ENCODE data around the gene CSF2RB.
A peak's percentile ranks its signal among the peaks of the same experiment; 100 is the strongest.

CSF2RB gene

GRCh38 chr22:36964106-36964505 lies 50.7 kb downstream of the CSF2RB start:
- no peaks in the 10 kb centered on the region for H3K9me3 ChIP-seq (replicated peaks in 1 of 11)
- H4K20me1 ChIP-seq: no peaks in the 10 kb centered on the region
- H3K27ac ChIP-seq: no peak overlapping the region
- no peak for TF ChIP-seq Cebpa-rat (IDR thresholded peaks at IDR 0.05)
- no peaks in the 10 kb centered on the region for H3K36me3 ChIP-seq
- H3K27me3 ChIP-seq: no peaks in the 10 kb centered on the region
- peak overlapping the region in 1 of 11 experiments; percentile 30; a peak in 1 of 22 replicates for H3K4me2 ChIP-seq
- H3K9ac ChIP-seq: no peak overlapping the region
- H3K4me1 ChIP-seq: peaks cover 0 to 21% (median 0%) of the 10 kb centered on the region in 10 experiments; a peak in 6 of 20 replicates
- no peak overlapping the region for H3K4me3 ChIP-seq

- Histone ChIP-seq H3K9ac (no peak overlapping the region), H3K4me2 (peak overlapping the region in 1 of 11 experiments; percentile 12; a peak in 1 of 22 replicates), H4K20me1 (no peaks in the 10 kb centered on the region), H3K36me3 (no peaks in the 10 kb centered on the region), H3K4me3 (no peak overlapping the region), H3K27me3 (no peaks in the 10 kb centered on the region), H3K4me1 (peaks cover 0 to 33% (median 0%) of the 10 kb centered on the region in 10 experiments; a peak in 6 of 20 replicates), H3K27ac (no peak overlapping the region), H3K9me3 (replicated peaks in 1 of 11) (no peaks in the 10 kb centered on the region)
- no peak for TF ChIP-seq Cebpa-rat (IDR thresholded peaks at IDR 0.05)
Observed at GRCh38 chr22:36965696-36966095, 52.3 kb downstream of the CSF2RB start.

DNA sequence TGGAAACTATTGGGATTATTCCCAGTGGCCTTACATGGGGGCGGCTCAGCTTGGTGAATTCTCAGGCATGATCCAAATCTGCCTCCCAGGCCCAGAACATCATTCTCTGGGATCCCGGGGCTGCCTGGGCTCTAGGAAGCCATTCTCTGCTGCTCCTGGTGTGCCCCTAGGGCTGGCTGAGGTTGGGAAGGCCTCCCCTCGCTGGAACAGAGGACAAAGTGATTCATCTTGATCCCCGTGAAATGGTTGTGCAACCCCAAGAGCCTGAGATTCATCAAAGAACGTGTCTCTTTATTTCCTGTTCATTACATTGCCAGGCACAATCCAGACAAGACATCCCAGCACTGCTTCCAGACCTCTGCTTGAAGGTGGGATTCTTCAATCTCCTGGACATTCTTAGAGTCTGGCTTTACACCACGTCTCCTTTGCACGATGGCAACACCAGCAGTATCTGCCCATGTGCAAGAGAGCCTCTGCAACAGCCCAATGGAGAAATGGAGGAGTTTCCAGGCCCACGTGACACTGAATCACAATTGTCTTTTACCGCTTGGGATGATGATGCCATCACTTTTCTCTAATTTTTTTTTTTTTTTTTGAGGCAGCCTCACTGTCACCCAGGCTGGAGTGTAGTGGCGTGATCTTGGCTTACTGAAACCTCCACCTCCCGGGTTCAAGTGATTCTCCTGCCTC lies 53.6 kb downstream of the CSF2RB start:
- Histone ChIP-seq H3K9me3 (replicated peaks in 1 of 11) (no peaks in the 10 kb centered on the region), H3K27ac (peak overlapping the region in 1 of 11 experiments; percentile 3; a peak in 1 of 22 replicates), H3K4me1 (peaks cover 0 to 33% (median 0%) of the 10 kb centered on the region in 10 experiments; a peak in 6 of 20 replicates), H3K27me3 (no peaks in the 10 kb centered on the region), H3K4me2 (peak overlapping the region in 3 of 11 experiments; percentile 14 to 49 (median 33); a peak in 4 of 22 replicates), H3K36me3 (no peaks in the 10 kb centered on the region), H3K9ac (no peak overlapping the region), H3K4me3 (no peak overlapping the region), H4K20me1 (no peaks in the 10 kb centered on the region)
- TF ChIP-seq Cebpa-rat (IDR thresholded peaks at IDR 0.05): no peak

GRCh38 chr22:36968249-36968964 lies 55.0 kb downstream of the CSF2RB start:
- no peak for TF ChIP-seq Cebpa-rat (IDR thresholded peaks at IDR 0.05)
- Histone ChIP-seq H3K36me3 (no peaks in the 10 kb centered on the region), H3K4me1 (peaks cover 0 to 33% (median 0%) of the 10 kb centered on the region in 10 experiments; a peak in 6 of 20 replicates), H3K27ac (no peak overlapping the region), H3K27me3 (no peaks in the 10 kb centered on the region), H3K4me2 (no peak overlapping the region), H3K9me3 (replicated peaks in 1 of 11) (no peaks in the 10 kb centered on the region), H4K20me1 (no peaks in the 10 kb centered on the region), H3K4me3 (no peak overlapping the region), H3K9ac (no peak overlapping the region)

- Histone ChIP-seq H3K27me3 (no peaks in the 10 kb centered on the region), H3K4me3 (no peak overlapping the region), H3K9ac (no peak overlapping the region), H3K9me3 (replicated peaks in 1 of 11) (no peaks in the 10 kb centered on the region), H3K4me2 (no peak overlapping the region), H3K4me1 (peaks cover under 1 to 24% (median 3%) of the 10 kb centered on the region in 10 experiments; a peak in 12 of 20 replicates), H3K36me3 (no peaks in the 10 kb centered on the region), H4K20me1 (no peaks in the 10 kb centered on the region), H3K27ac (no peak overlapping the region)
- no peak for TF ChIP-seq Cebpa-rat (IDR thresholded peaks at IDR 0.05)
Observed at GRCh38 chr22:36971341-36972125, 58.1 kb downstream of the CSF2RB start.

GRCh38 chr22:36976606-36977005 lies 63.2 kb downstream of the CSF2RB start:
- Histone ChIP-seq H3K36me3 (no peaks in the 10 kb centered on the region), H3K4me2 (peak overlapping the region in 9 of 11 experiments; percentile 81 to 96 (median 89); a peak in 15 of 22 replicates), H3K4me1 (peaks cover 5 to 20% (median 15%) of the 10 kb centered on the region in 10 experiments; a peak in 19 of 20 replicates), H3K4me3 (no peak overlapping the region), H3K9ac (no peak overlapping the region; a peak in 1 of 22 replicates), H3K27ac (no peak overlapping the region), H4K20me1 (no peaks in the 10 kb centered on the region), H3K9me3 (replicated peaks in 1 of 11) (no peaks in the 10 kb centered on the region), H3K27me3 (no peaks in the 10 kb centered on the region)
- no peak for TF ChIP-seq Cebpa-rat (IDR thresholded peaks at IDR 0.05)

DNA sequence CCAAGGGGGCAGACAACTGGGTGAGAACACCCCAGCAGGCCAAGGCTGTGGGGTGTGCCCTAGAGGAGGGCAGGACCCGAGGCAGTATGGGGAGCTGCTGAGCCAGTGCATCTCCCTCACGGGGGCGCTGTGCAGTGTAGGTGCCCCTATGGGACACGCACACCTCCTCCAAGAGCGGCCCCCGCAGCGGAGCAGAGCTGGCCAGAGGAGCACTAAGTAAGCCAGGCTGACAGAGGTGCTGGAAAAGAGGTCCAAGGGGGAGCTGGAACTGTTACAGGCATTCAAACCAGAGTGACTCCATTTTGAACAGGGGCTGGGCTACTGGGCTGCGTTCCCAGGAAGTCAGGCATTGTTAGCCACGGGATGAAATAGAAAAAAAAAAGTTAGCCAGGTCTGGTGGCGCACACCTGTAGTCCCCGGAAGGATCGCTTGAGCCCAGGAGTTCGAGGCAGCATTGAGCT lies 64.0 kb downstream of the CSF2RB start:
- H3K36me3 ChIP-seq: no peaks in the 10 kb centered on the region

DNA sequence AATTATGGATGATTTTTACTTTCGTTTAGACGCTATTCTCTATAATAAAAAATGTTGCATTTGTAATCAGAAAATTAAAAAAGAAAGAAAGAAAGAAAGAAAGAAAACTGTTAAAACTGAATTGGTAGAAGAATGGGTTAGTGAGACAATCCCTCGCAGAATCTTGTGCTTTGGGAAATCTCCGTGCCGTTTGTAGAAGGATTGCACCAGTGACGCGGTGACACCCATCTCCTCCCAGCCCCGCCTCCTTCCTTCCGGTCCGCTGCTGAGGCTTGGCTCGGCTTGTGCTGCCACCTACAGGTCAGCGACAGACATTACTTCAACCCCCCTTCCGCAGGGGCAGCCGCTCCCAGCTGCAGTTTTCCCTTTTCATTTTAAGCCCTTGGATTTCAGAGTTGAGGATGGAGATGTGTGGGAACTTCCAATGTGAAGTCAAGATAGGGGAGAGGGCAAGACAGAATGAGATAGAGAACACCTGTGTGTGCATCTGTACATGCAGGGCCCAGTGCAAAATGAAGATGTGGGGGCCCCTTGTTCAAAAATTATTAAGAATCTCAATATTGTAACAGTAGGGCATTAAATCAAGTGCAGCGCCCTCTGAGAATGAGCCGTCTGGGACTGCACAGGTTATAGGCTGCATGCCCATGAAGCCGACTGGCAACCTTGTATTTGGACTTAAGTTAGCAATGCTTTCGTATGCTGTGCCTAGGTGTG lies 64.7 kb downstream of the CSF2RB start:
- TF ChIP-seq Cebpa-rat (IDR thresholded peaks at IDR 0.05): peak in 1 of 11 experiments; percentile 68; a peak in 1 of 22 replicates
- Histone ChIP-seq H3K4me1 (peaks cover 5 to 30% (median 25%) of the 10 kb centered on the region in 10 experiments; a peak in 19 of 20 replicates), H3K36me3 (no peaks in the 10 kb centered on the region), H4K20me1 (no peaks in the 10 kb centered on the region), H3K9me3 (replicated peaks in 1 of 11) (no peaks in the 10 kb centered on the region), H3K4me3 (peak overlapping the region; percentile 44 to 65 (median 56)), H3K27me3 (no peaks in the 10 kb centered on the region), H3K27ac (peak overlapping the region in 9 of 11 experiments; percentile 8 to 70 (median 53); a peak in 15 of 22 replicates), H3K9ac (peak overlapping the region; percentile 2 to 72 (median 57); a peak in 19 of 22 replicates), H3K4me2 (peak overlapping the region; percentile 81 to 98 (median 89))

More for the DNA sequence above, 64.0 kb downstream of the CSF2RB start:
- Histone ChIP-seq H3K4me3 (peak overlapping the region; percentile 44 to 65 (median 56)), H3K9ac (peak overlapping the region; percentile 2 to 72 (median 57); a peak in 19 of 22 replicates), H3K4me1 (peaks cover 5 to 26% (median 21%) of the 10 kb centered on the region in 10 experiments; a peak in 19 of 20 replicates), H3K27ac (peak overlapping the region in 9 of 11 experiments; percentile 8 to 70 (median 53); a peak in 15 of 22 replicates), H3K4me2 (peak overlapping the region; percentile 81 to 98 (median 89)), H4K20me1 (no peaks in the 10 kb centered on the region), H3K27me3 (no peaks in the 10 kb centered on the region), H3K9me3 (replicated peaks in 1 of 11) (no peaks in the 10 kb centered on the region)
- TF ChIP-seq Cebpa-rat (IDR thresholded peaks at IDR 0.05): no peak

Measured in BLaER1 treated with 17β-estradiol and CSF1 and Interleukin-3, amounts not matched to agents 10 nM and 100 nM (cell line).